HEK293 (cell line): ENCODE data around the gene SYNC.

Experiments used
- AEBP2 ChIP-seq: fragments of 450-650 bp; formaldehyde crosslinking; IDR thresholded peaks from 2 replicates; pipeline ENCODE4 v1.5.1; 2016; ENCODE audit warnings: missing biosample characterization, missing genetic modification characterization, borderline replicate concordance
- EGR2 ChIP-seq: fragments of 450-650 bp; formaldehyde crosslinking; IDR thresholded peaks from 2 replicates; pipeline ENCODE4 v1.5.1; 2016; ENCODE audit warnings: low read depth, missing biosample characterization, missing genetic modification characterization
- HIC1 ChIP-seq: fragments of 450-650 bp; formaldehyde crosslinking; IDR thresholded peaks from 2 replicates; pipeline ENCODE4 v1.5.1; 2016; ENCODE audit warnings: missing biosample characterization, missing genetic modification characterization
- HOXC10 ChIP-seq: sonication (generic); formaldehyde crosslinking; IDR thresholded peaks from 2 replicates; pipeline ENCODE4 v1.8.1; 2023; ENCODE audit warnings: mild to moderate bottlenecking, missing genetic modification reagents
- KLF17 ChIP-seq: fragments of 450-650 bp; formaldehyde crosslinking; IDR thresholded peaks from 2 replicates; pipeline ENCODE4 v1.5.1; 2016; ENCODE audit warnings: missing biosample characterization, missing genetic modification characterization
- KLF9 ChIP-seq: fragments of 450-650 bp; formaldehyde crosslinking; IDR thresholded peaks from 2 replicates; pipeline ENCODE4 v1.5.1; 2016; ENCODE audit warnings: missing biosample characterization, missing genetic modification characterization, low read depth
- PRDM4 ChIP-seq: fragments of 450-650 bp; formaldehyde crosslinking; IDR thresholded peaks from 2 replicates; pipeline ENCODE4 v1.5.1; 2017; ENCODE audit warnings: missing biosample characterization, missing genetic modification characterization
- PRDM6 ChIP-seq: fragments of 450-650 bp; formaldehyde crosslinking; IDR thresholded peaks from 2 replicates; pipeline ENCODE4 v1.5.1; 2017; ENCODE audit warnings: missing biosample characterization, missing genetic modification characterization
- SP7 ChIP-seq: fragments of 450-650 bp; formaldehyde crosslinking; IDR thresholded peaks from 2 replicates; pipeline ENCODE4 v1.5.1; 2016; ENCODE audit warnings: missing biosample characterization, missing genetic modification characterization
- YY1 ChIP-seq: fragments of 450-650 bp; formaldehyde crosslinking; IDR thresholded peaks from 2 replicates; pipeline ENCODE4 v1.5.1; 2018; ENCODE audit warnings: missing biosample characterization, missing genetic modification characterization
- ZBTB1 ChIP-seq: fragments of 450-650 bp; formaldehyde crosslinking; IDR thresholded peaks from 2 replicates; pipeline ENCODE4 v1.5.1; 2016; ENCODE audit warnings: missing biosample characterization, missing genetic modification characterization
- ZBTB21 ChIP-seq: fragments of 450-650 bp; formaldehyde crosslinking; IDR thresholded peaks from 2 replicates; pipeline ENCODE4 v1.5.1; 2017; ENCODE audit warnings: missing biosample characterization, missing genetic modification characterization
- ZBTB6 ChIP-seq: fragments of 450-650 bp; formaldehyde crosslinking; IDR thresholded peaks from 2 replicates; pipeline ENCODE4 v1.5.1; 2017; ENCODE audit warnings: missing biosample characterization, missing genetic modification characterization
- ZNF138 ChIP-seq: fragments of 450-650 bp; formaldehyde crosslinking; IDR thresholded peaks from 2 replicates; pipeline ENCODE4 v1.5.1; 2016; ENCODE audit warnings: missing biosample characterization, missing genetic modification characterization, borderline replicate concordance
- ZNF140 ChIP-seq: fragments of 450-650 bp; formaldehyde crosslinking; IDR thresholded peaks from 2 replicates; pipeline ENCODE4 v1.5.1; 2016; ENCODE audit warnings: missing biosample characterization, missing genetic modification characterization
- ZNF157 ChIP-seq: fragments of 450-650 bp; formaldehyde crosslinking; IDR thresholded peaks from 2 replicates; pipeline ENCODE4 v1.5.1; 2016; ENCODE audit warnings: missing biosample characterization, missing genetic modification characterization
- ZNF239 ChIP-seq: fragments of 450-650 bp; formaldehyde crosslinking; IDR thresholded peaks from 2 replicates; pipeline ENCODE4 v1.5.1; 2016; ENCODE audit warnings: missing biosample characterization, missing genetic modification characterization
- ZNF335 ChIP-seq: fragments of 450-650 bp; formaldehyde crosslinking; conservative IDR thresholded peaks from 2 replicates; pipeline ENCODE4 v1.5.1; 2016; ENCODE audit warnings: missing biosample characterization, missing genetic modification characterization
- ZNF394 ChIP-seq: fragments of 450-650 bp; formaldehyde crosslinking; IDR thresholded peaks from 2 replicates; pipeline ENCODE4 v1.5.1; 2016; ENCODE audit warnings: missing biosample characterization, missing genetic modification characterization, mild to moderate bottlenecking, moderate library complexity, borderline replicate concordance
- ZNF416 ChIP-seq: fragments of 450-650 bp; formaldehyde crosslinking; IDR thresholded peaks from 2 replicates; pipeline ENCODE4 v1.5.1; 2016; ENCODE audit warnings: missing biosample characterization, missing genetic modification characterization
- ZNF501 ChIP-seq: fragments of 450-650 bp; formaldehyde crosslinking; IDR thresholded peaks from 2 replicates; pipeline ENCODE4 v1.5.1; 2016; ENCODE audit warnings: missing biosample characterization, missing genetic modification characterization
- ZNF510 ChIP-seq: fragments of 450-650 bp; formaldehyde crosslinking; IDR thresholded peaks from 2 replicates; pipeline ENCODE4 v1.5.1; 2018; ENCODE audit warnings: mild to moderate bottlenecking, missing genetic modification characterization, missing biosample characterization; ENCODE audit not compliant: insufficient replicate concordance
- ZNF555 ChIP-seq: fragments of 450-650 bp; formaldehyde crosslinking; conservative IDR thresholded peaks from 2 replicates; pipeline ENCODE4 v1.5.1; 2017; ENCODE audit warnings: missing biosample characterization, mild to moderate bottlenecking, missing genetic modification characterization, inconsistent platforms
- ZNF585B ChIP-seq: fragments of 450-650 bp; formaldehyde crosslinking; IDR thresholded peaks from 2 replicates; pipeline ENCODE4 v1.5.1; 2016; ENCODE audit warnings: missing biosample characterization, missing genetic modification characterization
- ZNF600 ChIP-seq: fragments of 450-650 bp; formaldehyde crosslinking; IDR thresholded peaks from 2 replicates; pipeline ENCODE4 v1.5.1; 2016; ENCODE audit warnings: missing biosample characterization, missing genetic modification characterization
- ZNF621 ChIP-seq: fragments of 450-650 bp; formaldehyde crosslinking; IDR thresholded peaks from 2 replicates; pipeline ENCODE4 v1.5.1; 2017; ENCODE audit warnings: missing biosample characterization, missing genetic modification characterization
- ZNF629 ChIP-seq: fragments of 450-650 bp; formaldehyde crosslinking; IDR thresholded peaks from 2 replicates; pipeline ENCODE4 v1.5.1; 2017; ENCODE audit warnings: missing biosample characterization, missing genetic modification characterization
- ZNF654 ChIP-seq: fragments of 450-650 bp; formaldehyde crosslinking; IDR thresholded peaks from 2 replicates; pipeline ENCODE4 v1.5.1; 2016; ENCODE audit warnings: low read depth, missing biosample characterization, missing genetic modification characterization
- ZNF701 ChIP-seq: fragments of 450-650 bp; formaldehyde crosslinking; IDR thresholded peaks from 2 replicates; pipeline ENCODE4 v1.5.1; 2016; ENCODE audit warnings: missing biosample characterization, missing genetic modification characterization
- ZNF777 ChIP-seq: fragments of 450-650 bp; formaldehyde crosslinking; IDR thresholded peaks from 2 replicates; pipeline ENCODE4 v1.5.1; 2017; ENCODE audit warnings: missing biosample characterization, missing genetic modification characterization, borderline replicate concordance
- ZXDB ChIP-seq: fragments of 450-650 bp; formaldehyde crosslinking; IDR thresholded peaks from 2 replicates; pipeline ENCODE4 v1.5.1; 2016; ENCODE audit warnings: missing biosample characterization, missing genetic modification characterization

Gene SYNC

GRCh38 chr1:32650752-32651460 lies 51.7 kb downstream of the SYNC start, which contains the start of gene RBBP4 (continued):
- TF ChIP-seq YY1 (tag by site-specific recombination) (peak; percentile 78), ZXDB (tag by site-specific recombination) (peak; percentile 63; the same call in 1 of the 2 replicates), ZNF140 (tag by site-specific recombination) (no peak), ZNF777 (tag by site-specific recombination) (no peak), ZNF510 (tag by site-specific recombination) (no peak), EGR2 (tag by site-specific recombination) (peak; percentile 70), ZNF394 (tag by site-specific recombination) (peak; percentile 92), SP7 (tag by site-specific recombination) (peak; percentile 65), ZNF585B (no peak), ZNF138 (tag by site-specific recombination) (no peak), ZNF600 (tag by site-specific recombination) (peak; percentile 44; the same call in 1 of the 2 replicates), KLF17 (tag by site-specific recombination) (0 out of 2 replicates have a peak, but pooled peaks have one; percentile 45), ZBTB21 (tag by site-specific recombination) (peak; percentile 20; the same call in 1 of the 2 replicates), ZNF335 (peak; percentile 93), ZBTB6 (tag by site-specific recombination) (no peak; the same call in 1 of the 2 replicates), ZNF416 (no peak), HOXC10 (CRISPR knock-in tag) (peak; percentile 98), ZNF701 (tag by site-specific recombination) (no peak), ZNF654 (tag by site-specific recombination) (no peak), ZNF239 (tag by site-specific recombination) (no peak), AEBP2 (tag by site-specific recombination) (no peak), ZNF621 (no peak), PRDM4 (tag by site-specific recombination) (peak; percentile 29; the same call in 1 of the 2 replicates), ZNF555 (tag by site-specific recombination) (no peak), KLF9 (tag by site-specific recombination) (peak; percentile 75), ZNF629 (peak; percentile 31), ZNF501 (tag by site-specific recombination) (peak; percentile 83), HIC1 (no peak), ZBTB1 (peak; percentile 99), PRDM6 (tag by site-specific recombination) (no peak), ZNF157 (tag by site-specific recombination) (no peak)
